ENCODE results near the gene BCL2A1. TPM values are rescaled to one million over a fixed set of nuclear protein-coding genes. Genes with fewer than 3 reads are reported as not detected.

The BCL2A1 gene
- total and polyA plus RNA-seq, 2 donors (not counting 1 experiment from before 2014, with no cell fraction given): 33.8 to 49.2 TPM

- CTCF ChIA-PET: no interaction called here
- Histone ChIP-seq H3K27me3 (replicated peaks in 1 of 4; ENCODE audit: control extremely low read depth in 1 of 4, control insufficient read depth in 3 of 4, insufficient read depth in 4 of 4, low read length in 3 of 4) (no peaks in the 10 kb centered on the region), H3K4me1 (ENCODE audit: control insufficient read depth in 2 of 2, insufficient read depth in 2 of 2, low read length in 2 of 2) (peaks cover 14 to 15% of the 10 kb centered on the region in 2 donors), H2AFZ (ENCODE audit: insufficient read depth, low read depth, low read length, poor library complexity, severe bottlenecking) (no peak overlapping the region), H3K4me3 (ENCODE audit: control extremely low read depth in 1 of 5, extremely low read depth in 1 of 5, insufficient read depth in 1 of 5, low read depth in 2 of 5, low read length in 4 of 5) (no peak overlapping the region), H3K9ac (ENCODE audit: low read length) (no peak overlapping the region), H3K36me3 (replicated peaks in 1 of 2; ENCODE audit: control extremely low read depth in 1 of 2, control insufficient read depth in 1 of 2, extremely low read depth in 1 of 2, insufficient read depth in 2 of 2, low read length in 1 of 2) (peaks cover 7 to 17% of the 10 kb centered on the region in 2 experiments), H3K4me2 (replicated peaks; ENCODE audit: low read depth, low read length, poor library complexity, severe bottlenecking) (no peak overlapping the region), H4K20me1 (ENCODE audit: control insufficient read depth, insufficient read depth, low read length, poor library complexity, severe bottlenecking) (peaks cover 9% of the 10 kb centered on the region), H3K9me3 (ENCODE audit: control extremely low read depth in 1 of 3, control insufficient read depth in 2 of 3, insufficient read depth in 1 of 3, low read length in 2 of 3) (peaks cover 5 to 56% (median 53%) of the 10 kb centered on the region in 3 donors), H3K79me2 (ENCODE audit: control insufficient read depth, insufficient read depth, low read length) (peaks cover 41% of the 10 kb centered on the region), H3K27ac (ENCODE audit: low read length in 2 of 2) (no peak overlapping the region)
- TF ChIP-seq EZH2 (IDR thresholded peaks at IDR 0.05; ENCODE audit: borderline replicate concordance, insufficient read depth, low read depth, low read length, poor library complexity, severe bottlenecking): no peak
- TF ChIP-seq, protein P1, sequence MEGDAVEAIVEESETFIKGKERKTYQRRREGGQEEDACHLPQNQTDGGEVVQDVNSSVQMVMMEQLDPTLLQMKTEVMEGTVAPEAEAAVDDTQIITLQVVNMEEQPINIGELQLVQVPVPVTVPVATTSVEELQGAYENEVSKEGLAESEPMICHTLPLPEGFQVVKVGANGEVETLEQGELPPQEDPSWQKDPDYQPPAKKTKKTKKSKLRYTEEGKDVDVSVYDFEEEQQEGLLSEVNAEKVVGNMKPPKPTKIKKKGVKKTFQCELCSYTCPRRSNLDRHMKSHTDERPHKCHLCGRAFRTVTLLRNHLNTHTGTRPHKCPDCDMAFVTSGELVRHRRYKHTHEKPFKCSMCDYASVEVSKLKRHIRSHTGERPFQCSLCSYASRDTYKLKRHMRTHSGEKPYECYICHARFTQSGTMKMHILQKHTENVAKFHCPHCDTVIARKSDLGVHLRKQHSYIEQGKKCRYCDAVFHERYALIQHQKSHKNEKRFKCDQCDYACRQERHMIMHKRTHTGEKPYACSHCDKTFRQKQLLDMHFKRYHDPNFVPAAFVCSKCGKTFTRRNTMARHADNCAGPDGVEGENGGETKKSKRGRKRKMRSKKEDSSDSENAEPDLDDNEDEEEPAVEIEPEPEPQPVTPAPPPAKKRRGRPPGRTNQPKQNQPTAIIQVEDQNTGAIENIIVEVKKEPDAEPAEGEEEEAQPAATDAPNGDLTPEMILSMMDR (IDR thresholded peaks at IDR 0.05): no peak
- DNase-seq (no peak), ATAC-seq (ENCODE audit: low read depth) (no peak)
- intact Hi-C loops (cut with micrococcal nuclease): no loop called here
- no peak overlapping the region for H3K27ac Mint-ChIP-seq
- no peak overlapping the region for H3K4me3 Mint-ChIP-seq
- POLR2A ChIA-PET: interaction anchor here (0.6 kb wide), 1 partner anchor 140 kb away, joined by 3 read pairs; no protein-coding TSS in a partner anchor
- 100% methylated on average over 2 of the region's 12 CpGs for WGBS (ENCODE audit: insufficient coverage)
- H3K27me3 Mint-ChIP-seq: no peaks in the 10 kb centered on the region
- H3K4me1 Mint-ChIP-seq: peaks cover 30% of the 10 kb centered on the region
- peaks cover 16% of the 10 kb centered on the region for H3K9me3 Mint-ChIP-seq (ENCODE audit: insufficient read depth)
These were observed 51.1 kb downstream of the BCL2A1 start for GRCh38 chr15:79919749-79920511.

DNA sequence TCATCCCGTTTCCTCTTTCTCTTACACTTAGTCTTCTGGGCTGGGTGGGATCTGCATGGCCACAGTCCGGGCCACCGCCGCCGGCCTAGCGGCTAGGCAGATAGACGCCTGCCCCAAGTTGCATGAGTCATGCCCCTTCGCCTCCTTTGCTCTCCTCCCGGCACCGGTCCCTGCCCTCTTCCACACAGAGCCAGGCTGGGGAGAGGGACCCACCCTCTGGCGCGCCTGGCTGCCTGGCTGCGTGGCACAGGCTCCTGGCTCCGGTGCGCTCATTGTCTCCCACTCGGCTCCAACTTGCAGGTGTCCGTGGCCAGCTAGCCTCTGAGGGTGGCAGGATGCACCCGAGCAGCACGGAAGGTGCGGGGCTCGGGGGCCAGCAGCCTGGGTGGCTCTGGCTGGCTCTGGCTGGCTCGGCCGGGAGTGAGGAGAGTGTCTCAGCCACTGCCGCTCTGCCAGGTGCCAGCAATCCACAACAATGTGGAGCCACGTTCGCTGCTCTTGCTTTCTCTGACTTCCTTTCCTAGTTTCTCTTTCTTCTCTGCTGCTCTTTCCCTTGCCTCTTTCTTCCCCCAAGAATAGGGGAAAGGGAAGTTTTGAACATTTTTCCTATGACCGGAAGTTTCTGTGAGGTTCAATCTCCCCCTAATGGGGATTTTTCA, 51.8 kb downstream of the BCL2A1 start:
- DNase-seq: no peak
- peaks cover 5 to 60% (median 60%) of the 10 kb centered on the region in 3 donors for H3K9me3 ChIP-seq (ENCODE audit: control extremely low read depth in 1 of 3, control insufficient read depth in 2 of 3, insufficient read depth in 1 of 3, low read length in 2 of 3)
- no peak overlapping the region for H3K27ac Mint-ChIP-seq
- 99% methylated on average over 24 of the region's 27 CpGs for WGBS (ENCODE audit: insufficient coverage)
- H3K79me2 ChIP-seq (ENCODE audit: control insufficient read depth, insufficient read depth, low read length): peaks cover 37% of the 10 kb centered on the region
- peaks cover 9 to 12% of the 10 kb centered on the region in 2 donors for H3K4me1 ChIP-seq (ENCODE audit: control insufficient read depth in 2 of 2, insufficient read depth in 2 of 2, low read length in 2 of 2)
- H2AFZ ChIP-seq (ENCODE audit: insufficient read depth, low read depth, low read length, poor library complexity, severe bottlenecking): no peak overlapping the region
- no peak for TF ChIP-seq EZH2 (IDR thresholded peaks at IDR 0.05; ENCODE audit: borderline replicate concordance, insufficient read depth, low read depth, low read length, poor library complexity, severe bottlenecking)
- TF ChIP-seq, protein P1 (IDR thresholded peaks at IDR 0.05): no peak
- H3K4me2 ChIP-seq (replicated peaks; ENCODE audit: low read depth, low read length, poor library complexity, severe bottlenecking): no peak overlapping the region
- H3K4me3 Mint-ChIP-seq: no peak overlapping the region
- H4K20me1 ChIP-seq (ENCODE audit: control insufficient read depth, insufficient read depth, low read length, poor library complexity, severe bottlenecking): peaks cover 9% of the 10 kb centered on the region
- no peak for ATAC-seq (ENCODE audit: low read depth)
- ChIA-PET POLR2A (no interaction called here), CTCF (no interaction called here)
- H3K27me3 Mint-ChIP-seq: no peaks in the 10 kb centered on the region
- no peak overlapping the region for H3K27ac ChIP-seq (ENCODE audit: low read length in 2 of 2)
- H3K27me3 ChIP-seq (replicated peaks in 1 of 4; ENCODE audit: control extremely low read depth in 1 of 4, control insufficient read depth in 3 of 4, insufficient read depth in 4 of 4, low read length in 3 of 4): no peaks in the 10 kb centered on the region
- no peak overlapping the region for H3K9ac ChIP-seq (ENCODE audit: low read length)
- intact Hi-C loops (cut with micrococcal nuclease): no loop called here
- H3K9me3 Mint-ChIP-seq (ENCODE audit: insufficient read depth): peaks cover 19% of the 10 kb centered on the region
- H3K4me3 ChIP-seq (ENCODE audit: control extremely low read depth in 1 of 5, extremely low read depth in 1 of 5, insufficient read depth in 1 of 5, low read depth in 2 of 5, low read length in 4 of 5): no peak overlapping the region
- H3K4me1 Mint-ChIP-seq: peaks cover 26% of the 10 kb centered on the region
- H3K36me3 ChIP-seq (replicated peaks in 1 of 2; ENCODE audit: control extremely low read depth in 1 of 2, control insufficient read depth in 1 of 2, extremely low read depth in 1 of 2, insufficient read depth in 2 of 2, low read length in 1 of 2): peaks cover 7 to 17% of the 10 kb centered on the region in 2 experiments

All from B cell (primary cell).